WTC11 (cell line): ENCODE data around the gene HOXA10. TPM values are rescaled to one million over a fixed set of nuclear protein-coding genes. Genes with fewer than 3 reads are reported as not detected.

Experiments
- ATAC-seq: fragments of 200-7000 bp; cut with Tn5 transposase; 2 replicates; pipeline ENCODE4 v1.10.0; 2021; ENCODE audit warnings: mild to moderate bottlenecking, moderate library complexity
- CTCF ChIA-PET: fragments of 300-600 bp; sonication (Branson Sonifier 250); formaldehyde crosslinking; loops from one replicate; lab custom pipeline; 2021; ENCODE audit warnings: antibody characterized with exemption; lab: Charles Lee
- POLR2A ChIA-PET: fragments of 350-600 bp; sonication (Branson Sonifier 250); formaldehyde crosslinking; loops from one replicate; lab custom pipeline; 2021; ENCODE audit warnings: antibody characterized with exemption; lab: Charles Lee
- DNase-seq: peaks from one replicate; pipeline ENCODE4 v3.0.0; 2021; ENCODE audit warnings: low spot score
- H3K27ac Mint-ChIP-seq: 2 replicates; pipeline ENCODE4 v1.8.0; 2021; ENCODE audit warnings: mixed read lengths
- H3K27me3 Mint-ChIP-seq: 2 replicates; pipeline ENCODE4 v1.8.0; 2021; ENCODE audit warnings: low read depth, mild to moderate bottlenecking, moderate library complexity, mixed read lengths
- H3K36me3 Mint-ChIP-seq: 2 replicates; pipeline ENCODE4 v1.8.0; 2021; ENCODE audit warnings: mixed read lengths
- H3K4me1 Mint-ChIP-seq: 2 replicates; pipeline ENCODE4 v1.8.0; 2022; ENCODE audit warnings: mixed read lengths
- H3K4me3 Mint-ChIP-seq: 2 replicates; pipeline ENCODE4 v1.8.0; 2021; ENCODE audit warnings: mild to moderate bottlenecking, moderate library complexity, mixed read lengths
- H3K9me3 Mint-ChIP-seq: 2 replicates; pipeline ENCODE4 v1.8.0; 2021; ENCODE audit warnings: mixed read lengths
- CBFB ChIP-seq: sonication (generic); formaldehyde crosslinking; IDR thresholded peaks from 2 replicates; pipeline ENCODE4 v1.8.1; 2022; ENCODE audit warnings: mild to moderate bottlenecking, low read depth, missing genetic modification reagents
- GABPB1 ChIP-seq: sonication (generic); formaldehyde crosslinking; IDR thresholded peaks from 2 replicates; pipeline ENCODE4 v1.8.1; 2023; ENCODE audit warnings: mild to moderate bottlenecking, missing genetic modification reagents
- IRF2 ChIP-seq: sonication (generic); formaldehyde crosslinking; IDR thresholded peaks from 2 replicates; pipeline ENCODE4 v1.8.0; 2022; ENCODE audit warnings: low read depth, missing genetic modification reagents, borderline replicate concordance
- JUN ChIP-seq: sonication (generic); formaldehyde crosslinking; IDR thresholded peaks from 2 replicates; pipeline ENCODE4 v1.8.0; 2023; ENCODE audit warnings: mild to moderate bottlenecking, missing genetic modification reagents
- NR1H2 ChIP-seq: sonication (generic); formaldehyde crosslinking; IDR thresholded peaks from 2 replicates; pipeline ENCODE4 v1.9.0; 2021; ENCODE audit warnings: mild to moderate bottlenecking, moderate library complexity, missing genetic modification reagents
- NR2C2 ChIP-seq: sonication (generic); formaldehyde crosslinking; IDR thresholded peaks from 2 replicates; pipeline ENCODE4 v1.8.0; 2022; ENCODE audit warnings: mild to moderate bottlenecking, missing genetic modification reagents
- NR3C1 ChIP-seq: sonication (generic); formaldehyde crosslinking; conservative IDR thresholded peaks from 2 replicates; pipeline ENCODE4 v1.8.1; 2023; ENCODE audit warnings: low read depth, mild to moderate bottlenecking, missing genetic modification reagents
- RELA ChIP-seq: sonication (generic); formaldehyde crosslinking; IDR thresholded peaks from 2 replicates; pipeline ENCODE4 v1.8.1; 2022; ENCODE audit warnings: missing genetic modification reagents, mild to moderate bottlenecking, borderline replicate concordance
- SOX15 ChIP-seq: fragments of 250-450 bp; sonication (Bioruptor Pico); IDR thresholded peaks from 2 replicates; pipeline ENCODE4 v1.9.0; 2021; ENCODE audit warnings: mild to moderate bottlenecking
- ZNF138 ChIP-seq: sonication (generic); formaldehyde crosslinking; conservative IDR thresholded peaks from 2 replicates; pipeline ENCODE4 v1.8.1; 2022; ENCODE audit warnings: mild to moderate bottlenecking, moderate library complexity, missing genetic modification reagents
- total RNA-seq: library from RNA; stranded (reverse); gene quantifications from 3 replicates; pipeline ENCODE4 v1.2.3, GENCODE V29; 2021
- TF ChIP-seq, protein P1 (sequence below): sonication (generic); formaldehyde crosslinking; IDR thresholded peaks from 2 replicates; pipeline ENCODE4 v1.8.1; 2022; ENCODE audit warnings: low read depth, mild to moderate bottlenecking, moderate library complexity, missing genetic modification reagents, borderline replicate concordance
- TF ChIP-seq, protein P2 (sequence below): sonication (generic); formaldehyde crosslinking; IDR thresholded peaks from 2 replicates; pipeline ENCODE4 v1.8.1; 2023; ENCODE audit warnings: mild to moderate bottlenecking, moderate library complexity, missing genetic modification reagents
- TF ChIP-seq, protein P3 (sequence below): sonication (generic); formaldehyde crosslinking; IDR thresholded peaks from 2 replicates; pipeline ENCODE4 v1.8.1; 2023; ENCODE audit warnings: mild to moderate bottlenecking, missing genetic modification reagents, borderline replicate concordance
- TF ChIP-seq, protein P4 (sequence below): sonication (generic); formaldehyde crosslinking; IDR thresholded peaks from 2 replicates; pipeline ENCODE4 v1.8.0; 2023; ENCODE audit warnings: missing genetic modification reagents
- TF ChIP-seq, protein P5 (sequence below): fragments of 250-450 bp; sonication (Bioruptor Pico); IDR thresholded peaks from 2 replicates; pipeline ENCODE4 v1.9.0; 2021; ENCODE audit warnings: mild to moderate bottlenecking, borderline replicate concordance
- TF ChIP-seq, protein P6 (sequence below): fragments of 250-450 bp; sonication (Bioruptor Pico); IDR thresholded peaks from 2 replicates; pipeline ENCODE4 v1.8.0; 2021; ENCODE audit warnings: mild to moderate bottlenecking
- TF ChIP-seq, protein P7 (sequence below): sonication (generic); formaldehyde crosslinking; IDR thresholded peaks from 2 replicates; pipeline ENCODE4 v1.8.0; 2022; ENCODE audit warnings: mild to moderate bottlenecking, missing genetic modification reagents

Gene HOXA10
- total RNA-seq, 1 experiment from 2014 or later, result 0.07 TPM

DNA sequence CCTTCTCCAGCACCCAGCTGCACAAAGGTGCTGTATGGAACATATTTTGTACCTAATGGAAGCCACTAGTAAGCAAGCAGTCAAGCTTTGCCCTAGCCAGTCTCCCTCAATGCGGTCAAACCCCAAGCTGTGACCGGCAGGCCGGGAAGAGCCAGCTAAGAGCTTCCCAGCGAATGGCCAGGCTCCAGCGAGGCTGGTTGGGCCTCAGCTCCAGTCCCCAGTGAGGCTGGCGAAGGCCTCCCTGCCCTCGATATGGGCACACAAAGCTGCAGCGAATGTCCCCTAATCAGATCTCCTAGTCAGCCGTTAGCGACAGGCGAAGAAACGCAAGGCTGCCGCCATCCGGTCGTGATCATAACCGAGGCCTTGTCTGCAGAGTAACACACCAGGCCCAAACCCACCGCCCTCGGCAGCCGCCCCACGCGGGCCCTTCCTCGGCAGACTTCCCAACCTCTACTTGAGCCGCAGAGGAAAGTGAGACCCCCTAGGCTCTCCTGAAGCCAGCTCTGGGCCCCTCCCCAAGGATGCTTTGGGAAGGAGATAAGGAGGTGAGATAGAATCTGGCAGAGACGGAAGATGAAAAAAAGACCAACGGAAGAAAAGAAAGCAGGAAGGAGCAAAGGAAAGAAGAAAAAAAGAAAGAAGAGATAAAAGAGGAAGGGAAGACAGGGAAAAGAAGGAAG is 5.7 kb downstream of the HOXA10 start:
- DNase-seq, result peak; percentile 35
- no peaks in the 10 kb centered on the region for H3K9me3 Mint-ChIP-seq
- POLR2A ChIA-PET, result no interaction called here
- TF ChIP-seq, protein P1, sequence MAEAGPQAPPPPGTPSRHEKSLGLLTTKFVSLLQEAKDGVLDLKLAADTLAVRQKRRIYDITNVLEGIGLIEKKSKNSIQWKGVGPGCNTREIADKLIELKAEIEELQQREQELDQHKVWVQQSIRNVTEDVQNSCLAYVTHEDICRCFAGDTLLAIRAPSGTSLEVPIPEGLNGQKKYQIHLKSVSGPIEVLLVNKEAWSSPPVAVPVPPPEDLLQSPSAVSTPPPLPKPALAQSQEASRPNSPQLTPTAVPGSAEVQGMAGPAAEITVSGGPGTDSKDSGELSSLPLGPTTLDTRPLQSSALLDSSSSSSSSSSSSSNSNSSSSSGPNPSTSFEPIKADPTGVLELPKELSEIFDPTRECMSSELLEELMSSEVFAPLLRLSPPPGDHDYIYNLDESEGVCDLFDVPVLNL (CRISPR knock-in tag), result no peak
- TF ChIP-seq, protein P2, sequence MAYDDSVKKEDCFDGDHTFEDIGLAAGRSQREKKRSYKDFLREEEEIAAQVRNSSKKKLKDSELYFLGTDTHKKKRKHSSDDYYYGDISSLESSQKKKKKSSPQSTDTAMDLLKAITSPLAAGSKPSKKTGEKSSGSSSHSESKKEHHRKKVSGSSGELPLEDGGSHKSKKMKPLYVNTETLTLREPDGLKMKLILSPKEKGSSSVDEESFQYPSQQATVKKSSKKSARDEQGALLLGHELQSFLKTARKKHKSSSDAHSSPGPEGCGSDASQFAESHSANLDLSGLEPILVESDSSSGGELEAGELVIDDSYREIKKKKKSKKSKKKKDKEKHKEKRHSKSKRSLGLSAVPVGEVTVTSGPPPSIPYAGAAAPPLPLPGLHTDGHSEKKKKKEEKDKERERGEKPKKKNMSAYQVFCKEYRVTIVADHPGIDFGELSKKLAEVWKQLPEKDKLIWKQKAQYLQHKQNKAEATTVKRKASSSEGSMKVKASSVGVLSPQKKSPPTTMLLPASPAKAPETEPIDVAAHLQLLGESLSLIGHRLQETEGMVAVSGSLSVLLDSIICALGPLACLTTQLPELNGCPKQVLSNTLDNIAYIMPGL (CRISPR knock-in tag), result no peak
- TF ChIP-seq ZNF138 (CRISPR knock-in tag), result no peak
- TF ChIP-seq, protein P3, sequence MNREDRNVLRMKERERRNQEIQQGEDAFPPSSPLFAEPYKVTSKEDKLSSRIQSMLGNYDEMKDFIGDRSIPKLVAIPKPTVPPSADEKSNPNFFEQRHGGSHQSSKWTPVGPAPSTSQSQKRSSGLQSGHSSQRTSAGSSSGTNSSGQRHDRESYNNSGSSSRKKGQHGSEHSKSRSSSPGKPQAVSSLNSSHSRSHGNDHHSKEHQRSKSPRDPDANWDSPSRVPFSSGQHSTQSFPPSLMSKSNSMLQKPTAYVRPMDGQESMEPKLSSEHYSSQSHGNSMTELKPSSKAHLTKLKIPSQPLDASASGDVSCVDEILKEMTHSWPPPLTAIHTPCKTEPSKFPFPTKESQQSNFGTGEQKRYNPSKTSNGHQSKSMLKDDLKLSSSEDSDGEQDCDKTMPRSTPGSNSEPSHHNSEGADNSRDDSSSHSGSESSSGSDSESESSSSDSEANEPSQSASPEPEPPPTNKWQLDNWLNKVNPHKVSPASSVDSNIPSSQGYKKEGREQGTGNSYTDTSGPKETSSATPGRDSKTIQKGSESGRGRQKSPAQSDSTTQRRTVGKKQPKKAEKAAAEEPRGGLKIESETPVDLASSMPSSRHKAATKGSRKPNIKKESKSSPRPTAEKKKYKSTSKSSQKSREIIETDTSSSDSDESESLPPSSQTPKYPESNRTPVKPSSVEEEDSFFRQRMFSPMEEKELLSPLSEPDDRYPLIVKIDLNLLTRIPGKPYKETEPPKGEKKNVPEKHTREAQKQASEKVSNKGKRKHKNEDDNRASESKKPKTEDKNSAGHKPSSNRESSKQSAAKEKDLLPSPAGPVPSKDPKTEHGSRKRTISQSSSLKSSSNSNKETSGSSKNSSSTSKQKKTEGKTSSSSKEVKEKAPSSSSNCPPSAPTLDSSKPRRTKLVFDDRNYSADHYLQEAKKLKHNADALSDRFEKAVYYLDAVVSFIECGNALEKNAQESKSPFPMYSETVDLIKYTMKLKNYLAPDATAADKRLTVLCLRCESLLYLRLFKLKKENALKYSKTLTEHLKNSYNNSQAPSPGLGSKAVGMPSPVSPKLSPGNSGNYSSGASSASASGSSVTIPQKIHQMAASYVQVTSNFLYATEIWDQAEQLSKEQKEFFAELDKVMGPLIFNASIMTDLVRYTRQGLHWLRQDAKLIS (CRISPR knock-in tag), result no peak
- TF ChIP-seq, protein P4, sequence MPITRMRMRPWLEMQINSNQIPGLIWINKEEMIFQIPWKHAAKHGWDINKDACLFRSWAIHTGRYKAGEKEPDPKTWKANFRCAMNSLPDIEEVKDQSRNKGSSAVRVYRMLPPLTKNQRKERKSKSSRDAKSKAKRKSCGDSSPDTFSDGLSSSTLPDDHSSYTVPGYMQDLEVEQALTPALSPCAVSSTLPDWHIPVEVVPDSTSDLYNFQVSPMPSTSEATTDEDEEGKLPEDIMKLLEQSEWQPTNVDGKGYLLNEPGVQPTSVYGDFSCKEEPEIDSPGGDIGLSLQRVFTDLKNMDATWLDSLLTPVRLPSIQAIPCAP (CRISPR knock-in tag), result no peak
- TF ChIP-seq, protein P5, sequence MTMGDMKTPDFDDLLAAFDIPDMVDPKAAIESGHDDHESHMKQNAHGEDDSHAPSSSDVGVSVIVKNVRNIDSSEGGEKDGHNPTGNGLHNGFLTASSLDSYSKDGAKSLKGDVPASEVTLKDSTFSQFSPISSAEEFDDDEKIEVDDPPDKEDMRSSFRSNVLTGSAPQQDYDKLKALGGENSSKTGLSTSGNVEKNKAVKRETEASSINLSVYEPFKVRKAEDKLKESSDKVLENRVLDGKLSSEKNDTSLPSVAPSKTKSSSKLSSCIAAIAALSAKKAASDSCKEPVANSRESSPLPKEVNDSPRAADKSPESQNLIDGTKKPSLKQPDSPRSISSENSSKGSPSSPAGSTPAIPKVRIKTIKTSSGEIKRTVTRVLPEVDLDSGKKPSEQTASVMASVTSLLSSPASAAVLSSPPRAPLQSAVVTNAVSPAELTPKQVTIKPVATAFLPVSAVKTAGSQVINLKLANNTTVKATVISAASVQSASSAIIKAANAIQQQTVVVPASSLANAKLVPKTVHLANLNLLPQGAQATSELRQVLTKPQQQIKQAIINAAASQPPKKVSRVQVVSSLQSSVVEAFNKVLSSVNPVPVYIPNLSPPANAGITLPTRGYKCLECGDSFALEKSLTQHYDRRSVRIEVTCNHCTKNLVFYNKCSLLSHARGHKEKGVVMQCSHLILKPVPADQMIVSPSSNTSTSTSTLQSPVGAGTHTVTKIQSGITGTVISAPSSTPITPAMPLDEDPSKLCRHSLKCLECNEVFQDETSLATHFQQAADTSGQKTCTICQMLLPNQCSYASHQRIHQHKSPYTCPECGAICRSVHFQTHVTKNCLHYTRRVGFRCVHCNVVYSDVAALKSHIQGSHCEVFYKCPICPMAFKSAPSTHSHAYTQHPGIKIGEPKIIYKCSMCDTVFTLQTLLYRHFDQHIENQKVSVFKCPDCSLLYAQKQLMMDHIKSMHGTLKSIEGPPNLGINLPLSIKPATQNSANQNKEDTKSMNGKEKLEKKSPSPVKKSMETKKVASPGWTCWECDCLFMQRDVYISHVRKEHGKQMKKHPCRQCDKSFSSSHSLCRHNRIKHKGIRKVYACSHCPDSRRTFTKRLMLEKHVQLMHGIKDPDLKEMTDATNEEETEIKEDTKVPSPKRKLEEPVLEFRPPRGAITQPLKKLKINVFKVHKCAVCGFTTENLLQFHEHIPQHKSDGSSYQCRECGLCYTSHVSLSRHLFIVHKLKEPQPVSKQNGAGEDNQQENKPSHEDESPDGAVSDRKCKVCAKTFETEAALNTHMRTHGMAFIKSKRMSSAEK (CRISPR knock-in tag), result no peak
- TF ChIP-seq CBFB (CRISPR knock-in tag), result no peak
- no peak for TF ChIP-seq RELA (CRISPR knock-in tag)
- no peak for TF ChIP-seq IRF2 (CRISPR knock-in tag)
- TF ChIP-seq, all 79 proteins: peak for 0
- Mint-ChIP-seq H3K36me3 (0 out of 2 replicates have a peak, but pooled peaks cover 2% of the 10 kb centered on the region), H3K27me3 (peaks cover 99% of the 10 kb centered on the region), H3K4me1 (peaks cover 26% of the 10 kb centered on the region), H3K27ac (no peak overlapping the region), H3K4me3 (peak overlapping the region; percentile 13)
- CTCF ChIA-PET, result interaction anchor here (3.7 kb wide), 1 partner anchor 11 kb away, joined by 22 read pairs; no protein-coding TSS in a partner anchor
- no peak for ATAC-seq

DNA sequence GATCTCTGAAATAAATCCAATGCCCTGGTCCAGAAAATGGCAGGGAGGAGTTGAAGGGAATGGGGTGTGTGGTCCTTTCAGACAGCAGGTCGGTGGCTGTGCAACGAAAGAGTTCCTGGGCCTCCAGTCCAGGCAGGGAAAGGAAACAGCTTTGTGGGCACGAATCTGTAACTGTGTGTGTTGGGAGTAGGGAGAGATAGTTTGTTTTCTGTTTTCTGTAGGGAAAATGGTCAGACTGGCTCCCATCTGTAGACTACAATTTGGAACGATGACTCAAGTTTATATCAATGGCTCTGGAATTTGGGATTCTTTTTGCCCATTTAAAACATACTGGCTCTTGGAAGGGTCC is 6.2 kb downstream of the HOXA10 start:
- POLR2A ChIA-PET, result no interaction called here
- Mint-ChIP-seq H3K9me3 (no peaks in the 10 kb centered on the region), H3K4me3 (no peak overlapping the region), H3K36me3 (0 out of 2 replicates have a peak, but pooled peaks cover 2% of the 10 kb centered on the region), H3K27ac (no peak overlapping the region), H3K27me3 (peaks cover 100% of the 10 kb centered on the region), H3K4me1 (peaks cover 26% of the 10 kb centered on the region)
- no peak for DNase-seq
- ATAC-seq, result no peak
- CTCF ChIA-PET, result interaction anchor here (3.7 kb wide), 1 partner anchor 12 kb away, joined by 22 read pairs; no protein-coding TSS in a partner anchor
- TF ChIP-seq, protein P6, sequence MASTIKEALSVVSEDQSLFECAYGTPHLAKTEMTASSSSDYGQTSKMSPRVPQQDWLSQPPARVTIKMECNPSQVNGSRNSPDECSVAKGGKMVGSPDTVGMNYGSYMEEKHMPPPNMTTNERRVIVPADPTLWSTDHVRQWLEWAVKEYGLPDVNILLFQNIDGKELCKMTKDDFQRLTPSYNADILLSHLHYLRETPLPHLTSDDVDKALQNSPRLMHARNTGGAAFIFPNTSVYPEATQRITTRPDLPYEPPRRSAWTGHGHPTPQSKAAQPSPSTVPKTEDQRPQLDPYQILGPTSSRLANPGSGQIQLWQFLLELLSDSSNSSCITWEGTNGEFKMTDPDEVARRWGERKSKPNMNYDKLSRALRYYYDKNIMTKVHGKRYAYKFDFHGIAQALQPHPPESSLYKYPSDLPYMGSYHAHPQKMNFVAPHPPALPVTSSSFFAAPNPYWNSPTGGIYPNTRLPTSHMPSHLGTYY (CRISPR knock-in tag), result no peak
- TF ChIP-seq, protein P7, sequence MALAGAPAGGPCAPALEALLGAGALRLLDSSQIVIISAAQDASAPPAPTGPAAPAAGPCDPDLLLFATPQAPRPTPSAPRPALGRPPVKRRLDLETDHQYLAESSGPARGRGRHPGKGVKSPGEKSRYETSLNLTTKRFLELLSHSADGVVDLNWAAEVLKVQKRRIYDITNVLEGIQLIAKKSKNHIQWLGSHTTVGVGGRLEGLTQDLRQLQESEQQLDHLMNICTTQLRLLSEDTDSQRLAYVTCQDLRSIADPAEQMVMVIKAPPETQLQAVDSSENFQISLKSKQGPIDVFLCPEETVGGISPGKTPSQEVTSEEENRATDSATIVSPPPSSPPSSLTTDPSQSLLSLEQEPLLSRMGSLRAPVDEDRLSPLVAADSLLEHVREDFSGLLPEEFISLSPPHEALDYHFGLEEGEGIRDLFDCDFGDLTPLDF (CRISPR knock-in tag), result no peak
- TF ChIP-seq NR1H2 (CRISPR knock-in tag), result no peak
- no peak for TF ChIP-seq SOX15
- TF ChIP-seq, protein P1 (CRISPR knock-in tag), result no peak
- no peak for TF ChIP-seq JUN (CRISPR knock-in tag)
- no peak for TF ChIP-seq GABPB1 (CRISPR knock-in tag)
- no peak for TF ChIP-seq RELA (CRISPR knock-in tag)
- TF ChIP-seq NR2C2 (CRISPR knock-in tag), result no peak
- no peak for TF ChIP-seq IRF2 (CRISPR knock-in tag)
- no peak for TF ChIP-seq NR3C1 (CRISPR knock-in tag)
